Activated CD4-positive, alpha-beta T cell treated with anti-CD3 and anti-CD28 coated beads, Interleukin-2, amount 10 ng/mL, durations not matched to agents 7 days and 5 days (primary cell): ENCODE data around the gene CNTNAP5. TPM values are rescaled to one million over a fixed set of nuclear protein-coding genes. Genes with fewer than 3 reads are reported as not detected.

ENCODE experiments used
- CTCF ChIA-PET: fragments of 350-600 bp; sonication (Branson Sonifier 250); formaldehyde crosslinking; loops from one replicate; lab custom pipeline; 2021; ENCODE audit warnings: antibody characterized with exemption; lab: Charles Lee
- POLR2A ChIA-PET: fragments of 350-600 bp; sonication (Branson Sonifier 250); formaldehyde crosslinking; loops from one replicate; lab custom pipeline; 2021; ENCODE audit warnings: antibody characterized with exemption; lab: Charles Lee
- DNase-seq: peaks from one replicate; pipeline ENCODE4 v3.0.0-alpha.2; 2020
- H3K27ac Mint-ChIP-seq: one replicate; pipeline ENCODE4 v1.8.0; 2021; ENCODE audit warnings: mild to moderate bottlenecking, moderate library complexity, mixed read lengths
- H3K27me3 Mint-ChIP-seq: one replicate; pipeline ENCODE4 v1.8.0; 2021; ENCODE audit warnings: mixed read lengths
- H3K36me3 Mint-ChIP-seq: one replicate; pipeline ENCODE4 v1.8.0; 2021; ENCODE audit warnings: low read depth, mixed read lengths
- H3K4me1 Mint-ChIP-seq: one replicate; pipeline ENCODE4 v1.8.0; 2021; ENCODE audit warnings: mixed read lengths
- H3K4me3 Mint-ChIP-seq: one replicate; pipeline ENCODE4 v1.8.0; 2021; ENCODE audit warnings: mild to moderate bottlenecking, moderate library complexity, mixed read lengths
- H3K9me3 Mint-ChIP-seq: one replicate; pipeline ENCODE4 v1.8.0; 2021; ENCODE audit warnings: mixed read lengths
- total RNA-seq, 2 experiments: library from RNA; stranded (reverse); gene quantifications; one replicate each; pipeline ENCODE4 v1.2.3, GENCODE V29; 2021

CNTNAP5 gene
- total RNA-seq, 2 experiments from 2014 or later: not detected

- Mint-ChIP-seq H3K27ac (no peak overlapping the region), H3K4me3 (no peak overlapping the region), H3K27me3 (no peaks in the 10 kb centered on the region), H3K4me1 (no peaks in the 10 kb centered on the region), H3K36me3 (no peaks in the 10 kb centered on the region), H3K9me3 (peaks cover 7% of the 10 kb centered on the region)
- ChIA-PET POLR2A (no interaction called here), CTCF (no interaction called here)
- DNase-seq: no peak
Observed at GRCh38 chr2:124835331-124835730, 810.2 kb downstream of the CNTNAP5 start.

DNA sequence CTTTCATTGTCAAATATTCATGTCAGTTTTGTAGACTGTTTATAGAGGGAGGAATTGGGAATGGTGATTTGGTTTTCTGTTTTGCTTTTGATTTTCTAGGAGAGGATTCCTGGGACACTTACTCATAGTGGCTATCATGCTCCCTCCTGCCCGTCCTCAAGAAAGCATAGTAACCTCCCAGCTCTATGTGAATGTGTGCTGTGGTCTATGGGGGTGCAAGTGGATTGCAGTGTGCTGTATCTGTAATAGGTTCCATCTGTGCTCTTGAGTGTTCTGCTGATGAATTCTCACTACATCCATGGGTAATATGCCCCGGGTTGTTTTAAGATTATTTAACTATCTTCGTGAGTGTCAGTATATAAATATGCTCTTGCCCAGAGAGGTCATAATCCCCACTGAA is 811.3 kb downstream of the CNTNAP5 start:
- CTCF ChIA-PET: no interaction called here
- no peaks in the 10 kb centered on the region for H3K4me1 Mint-ChIP-seq
- H3K27me3 Mint-ChIP-seq: no peaks in the 10 kb centered on the region
- no peak overlapping the region for H3K27ac Mint-ChIP-seq
- H3K36me3 Mint-ChIP-seq: no peaks in the 10 kb centered on the region
- peaks cover under 1% of the 10 kb centered on the region for H3K9me3 Mint-ChIP-seq
- H3K4me3 Mint-ChIP-seq: no peak overlapping the region
- POLR2A ChIA-PET: no interaction called here
- no peak for DNase-seq

- no peaks in the 10 kb centered on the region for H3K4me1 Mint-ChIP-seq
- H3K27ac Mint-ChIP-seq: no peak overlapping the region
- no peaks in the 10 kb centered on the region for H3K36me3 Mint-ChIP-seq
- DNase-seq: no peak
- H3K4me3 Mint-ChIP-seq: no peak overlapping the region
- H3K27me3 Mint-ChIP-seq: no peaks in the 10 kb centered on the region
- ChIA-PET CTCF (no interaction called here), POLR2A (no interaction called here)
- peaks cover 4% of the 10 kb centered on the region for H3K9me3 Mint-ChIP-seq
Observed at GRCh38 chr2:124837496-124837895, 812.4 kb downstream of the CNTNAP5 start.

GRCh38 chr2:124838406-124838805 is 813.3 kb downstream of the CNTNAP5 start:
- H3K4me3 Mint-ChIP-seq: no peak overlapping the region
- H3K4me1 Mint-ChIP-seq: no peaks in the 10 kb centered on the region
- no peak overlapping the region for H3K27ac Mint-ChIP-seq
- no peaks in the 10 kb centered on the region for H3K36me3 Mint-ChIP-seq
- peaks cover 6% of the 10 kb centered on the region for H3K9me3 Mint-ChIP-seq
- H3K27me3 Mint-ChIP-seq: no peaks in the 10 kb centered on the region
- DNase-seq: no peak
- ChIA-PET CTCF (no interaction called here), POLR2A (no interaction called here)

DNA sequence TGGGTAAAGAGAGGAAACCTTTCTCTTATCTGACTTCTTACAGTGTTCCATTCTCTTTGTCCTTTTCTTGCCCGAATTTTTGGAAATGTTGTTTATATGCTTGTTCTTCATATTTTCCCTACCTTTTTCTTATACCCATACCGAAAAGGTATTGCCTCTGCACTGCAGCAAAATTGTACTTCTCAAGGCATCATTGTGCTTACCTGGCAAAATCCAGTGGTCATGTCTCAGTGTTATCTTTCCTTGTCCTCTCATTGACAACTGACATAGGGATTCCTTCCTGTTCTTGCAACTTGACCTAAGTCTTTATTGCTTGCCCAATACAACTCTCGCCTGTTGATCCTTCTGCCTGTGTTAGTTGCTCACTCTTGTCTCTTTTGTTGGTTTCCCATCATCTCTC is 842.2 kb downstream of the CNTNAP5 start:
- ChIA-PET CTCF (no interaction called here), POLR2A (no interaction called here)
- Mint-ChIP-seq H3K9me3 (peaks cover 5% of the 10 kb centered on the region), H3K27ac (no peak overlapping the region), H3K4me1 (no peaks in the 10 kb centered on the region), H3K27me3 (no peaks in the 10 kb centered on the region), H3K4me3 (no peak overlapping the region), H3K36me3 (no peaks in the 10 kb centered on the region)
- DNase-seq: no peak

DNA sequence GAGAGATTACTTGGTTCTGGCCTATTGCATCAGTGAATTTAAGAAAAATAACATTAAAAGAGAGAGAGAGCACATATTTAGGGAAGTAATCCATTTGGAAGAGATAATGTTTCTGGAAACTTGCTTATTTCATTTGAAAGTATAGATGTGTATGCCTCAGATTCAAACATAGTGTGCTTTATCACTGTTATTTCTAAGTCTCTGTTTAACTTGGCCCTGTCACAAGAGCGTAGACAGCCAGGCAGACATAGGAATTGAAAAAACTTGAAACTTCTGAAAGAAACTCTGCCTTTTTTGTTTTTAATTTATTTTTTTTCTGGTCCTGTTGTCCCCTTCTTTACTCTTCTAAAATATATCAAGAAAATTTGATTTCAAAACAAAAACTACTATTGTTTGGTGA is 849.1 kb downstream of the CNTNAP5 start:
- Mint-ChIP-seq H3K36me3 (no peaks in the 10 kb centered on the region), H3K4me3 (no peak overlapping the region), H3K4me1 (no peaks in the 10 kb centered on the region), H3K27me3 (no peaks in the 10 kb centered on the region), H3K9me3 (no peaks in the 10 kb centered on the region), H3K27ac (no peak overlapping the region)
- POLR2A ChIA-PET: no interaction called here
- DNase-seq: no peak
- CTCF ChIA-PET: no interaction called here

GRCh38 chr2:124874676-124875075 is 849.6 kb downstream of the CNTNAP5 start:
- CTCF ChIA-PET: no interaction called here
- Mint-ChIP-seq H3K27me3 (no peaks in the 10 kb centered on the region), H3K36me3 (no peaks in the 10 kb centered on the region), H3K27ac (no peak overlapping the region), H3K4me1 (no peaks in the 10 kb centered on the region), H3K9me3 (no peaks in the 10 kb centered on the region), H3K4me3 (no peak overlapping the region)
- POLR2A ChIA-PET: no interaction called here
- DNase-seq: no peak

DNA sequence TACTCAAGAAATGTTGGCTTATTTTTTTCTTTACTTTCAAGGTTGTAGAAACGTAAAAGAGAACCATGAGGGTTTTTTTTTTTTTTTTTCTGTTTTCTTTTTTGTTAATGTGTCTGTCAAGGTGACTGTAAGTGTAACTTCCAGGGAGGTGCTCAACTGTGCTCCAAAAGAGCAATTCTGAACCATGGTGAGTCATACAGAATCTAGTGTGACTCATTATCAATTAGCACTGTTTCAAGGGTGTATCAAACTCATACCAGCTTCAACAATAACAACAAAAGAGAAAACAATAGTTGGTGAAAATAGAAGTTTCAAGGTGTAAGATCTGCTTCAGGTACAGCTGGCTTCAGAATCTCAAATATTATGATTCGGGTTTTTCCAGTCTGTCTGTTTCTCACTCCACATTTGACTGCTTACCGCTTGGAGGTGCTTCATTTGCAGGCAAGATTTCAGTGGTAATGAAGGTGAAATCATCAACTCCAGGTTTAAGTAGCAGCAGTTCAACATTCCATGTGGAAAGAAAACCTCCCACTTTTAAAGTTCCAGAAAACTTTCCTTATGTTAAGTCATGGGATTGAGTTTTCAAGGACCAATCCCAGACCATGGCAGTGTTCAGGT is 850.6 kb downstream of the CNTNAP5 start:
- no peaks in the 10 kb centered on the region for H3K36me3 Mint-ChIP-seq

GRCh38 chr2:124877141-124877577 is 852.1 kb downstream of the CNTNAP5 start:
- Mint-ChIP-seq H3K27me3 (no peaks in the 10 kb centered on the region), H3K4me3 (no peak overlapping the region), H3K36me3 (no peaks in the 10 kb centered on the region), H3K4me1 (no peaks in the 10 kb centered on the region), H3K9me3 (no peaks in the 10 kb centered on the region), H3K27ac (no peak overlapping the region)
- POLR2A ChIA-PET: no interaction called here
- CTCF ChIA-PET: no interaction called here
- DNase-seq: no peak

More for the DNA sequence above, 850.6 kb downstream of the CNTNAP5 start:
- ChIA-PET POLR2A (no interaction called here), CTCF (no interaction called here)
- Mint-ChIP-seq H3K4me1 (no peaks in the 10 kb centered on the region), H3K4me3 (no peak overlapping the region), H3K9me3 (no peaks in the 10 kb centered on the region), H3K27ac (no peak overlapping the region), H3K27me3 (no peaks in the 10 kb centered on the region)
- no peak for DNase-seq

DNA sequence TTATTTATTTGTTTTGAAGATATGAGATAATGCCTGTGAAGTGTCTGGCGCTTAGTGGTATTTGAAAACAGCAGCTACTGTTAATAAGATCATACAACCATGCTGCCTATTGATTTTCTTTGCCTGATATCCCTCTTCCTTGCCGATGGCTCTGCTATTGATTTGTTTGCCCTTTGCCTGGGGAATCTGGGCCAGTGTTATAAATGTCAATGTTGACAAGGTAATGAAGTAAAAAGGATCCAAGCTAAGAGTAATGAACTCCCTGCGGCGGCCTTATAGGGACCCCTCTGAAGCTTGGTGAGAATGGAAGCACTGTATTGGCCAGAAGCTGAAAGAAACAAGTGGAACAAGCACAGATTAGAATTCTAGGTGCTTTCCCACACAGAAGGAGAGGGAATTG is 854.6 kb downstream of the CNTNAP5 start:
- CTCF ChIA-PET: no interaction called here

GRCh38 chr2:124880995-124881394 is 855.9 kb downstream of the CNTNAP5 start:
- H3K27me3 Mint-ChIP-seq: no peaks in the 10 kb centered on the region
- H3K36me3 Mint-ChIP-seq: no peaks in the 10 kb centered on the region
- no peak overlapping the region for H3K4me3 Mint-ChIP-seq
- POLR2A ChIA-PET: no interaction called here
- CTCF ChIA-PET: no interaction called here
- peaks cover 5% of the 10 kb centered on the region for H3K9me3 Mint-ChIP-seq
- no peaks in the 10 kb centered on the region for H3K4me1 Mint-ChIP-seq
- no peak overlapping the region for H3K27ac Mint-ChIP-seq
- DNase-seq: no peak

More for the DNA sequence above, 854.6 kb downstream of the CNTNAP5 start:
- POLR2A ChIA-PET: no interaction called here
- DNase-seq: no peak
- H3K4me3 Mint-ChIP-seq: no peak overlapping the region
- no peaks in the 10 kb centered on the region for H3K4me1 Mint-ChIP-seq
- no peak overlapping the region for H3K27ac Mint-ChIP-seq
- H3K9me3 Mint-ChIP-seq: peaks cover 5% of the 10 kb centered on the region
- H3K36me3 Mint-ChIP-seq: no peaks in the 10 kb centered on the region
- no peaks in the 10 kb centered on the region for H3K27me3 Mint-ChIP-seq

DNA sequence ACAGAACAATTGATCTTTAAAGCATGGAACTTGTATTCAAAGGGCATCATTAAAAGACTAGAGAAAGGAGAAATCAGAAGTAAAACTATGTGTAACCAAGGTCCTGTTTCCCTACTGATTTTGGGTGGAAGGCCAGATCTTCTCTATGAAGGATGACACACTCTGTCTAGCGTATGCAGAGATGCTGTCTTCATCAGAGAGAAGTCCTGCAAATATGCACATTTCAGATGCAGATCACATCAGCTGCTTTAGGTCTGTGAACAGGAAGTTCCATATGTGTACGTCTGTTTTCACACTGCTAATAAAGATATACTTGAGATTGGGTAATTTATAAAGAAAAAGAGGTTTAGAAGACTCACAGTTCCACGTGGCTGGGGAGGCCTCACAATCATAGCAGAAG is 857.3 kb downstream of the CNTNAP5 start:
- no peak overlapping the region for H3K27ac Mint-ChIP-seq
- no peaks in the 10 kb centered on the region for H3K27me3 Mint-ChIP-seq
- no peak overlapping the region for H3K4me3 Mint-ChIP-seq
- H3K4me1 Mint-ChIP-seq: no peaks in the 10 kb centered on the region
- H3K9me3 Mint-ChIP-seq: peaks cover 8% of the 10 kb centered on the region
- no peak for DNase-seq
- ChIA-PET CTCF (no interaction called here), POLR2A (no interaction called here)
- no peaks in the 10 kb centered on the region for H3K36me3 Mint-ChIP-seq

GRCh38 chr2:124883595-124883994 is 858.5 kb downstream of the CNTNAP5 start:
- Mint-ChIP-seq H3K4me3 (no peak overlapping the region), H3K27me3 (no peaks in the 10 kb centered on the region), H3K9me3 (peaks cover 8% of the 10 kb centered on the region), H3K27ac (no peak overlapping the region), H3K4me1 (no peaks in the 10 kb centered on the region), H3K36me3 (no peaks in the 10 kb centered on the region)
- POLR2A ChIA-PET: no interaction called here
- DNase-seq: no peak
- CTCF ChIA-PET: no interaction called here

GRCh38 chr2:124884315-124884714 is 859.2 kb downstream of the CNTNAP5 start:
- DNase-seq: no peak
- Mint-ChIP-seq H3K27ac (no peak overlapping the region), H3K27me3 (no peaks in the 10 kb centered on the region), H3K36me3 (no peaks in the 10 kb centered on the region), H3K4me3 (no peak overlapping the region), H3K9me3 (peaks cover 8% of the 10 kb centered on the region), H3K4me1 (no peaks in the 10 kb centered on the region)
- ChIA-PET POLR2A (no interaction called here), CTCF (no interaction called here)
